GM12874 (cell line): ENCODE data around the gene HHATL.

Experiments used
- CTCF ChIP-seq: IDR thresholded peaks from 2 replicates; pipeline ENCODE4 v1.5.1; 2011; ENCODE audit warnings: low read depth, mild to moderate bottlenecking, control low read depth, low read length, moderate library complexity; ENCODE audit not compliant: insufficient read depth

Gene HHATL

DNA sequence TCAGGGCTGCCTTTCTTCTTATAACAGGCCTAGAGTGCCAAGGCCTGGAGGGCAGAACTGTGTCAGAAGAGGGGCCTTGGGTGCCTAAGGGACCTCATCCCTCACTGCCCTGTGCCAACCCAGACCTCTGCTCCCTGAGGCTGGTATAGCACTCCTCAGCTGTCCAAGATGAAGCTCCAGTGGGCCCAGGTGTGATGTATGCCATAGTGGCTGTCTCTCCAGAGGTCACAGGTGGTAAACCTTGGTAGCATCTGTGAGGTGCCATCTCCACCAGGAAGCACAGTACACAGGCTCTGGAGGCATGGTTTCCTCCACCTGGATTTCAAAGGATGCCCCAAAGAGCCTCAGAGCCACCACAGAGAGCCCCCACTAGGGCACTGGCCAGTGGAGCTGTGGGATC is 29.5 kb downstream of the HHATL start:
- TF ChIP-seq CTCF: no peak

DNA sequence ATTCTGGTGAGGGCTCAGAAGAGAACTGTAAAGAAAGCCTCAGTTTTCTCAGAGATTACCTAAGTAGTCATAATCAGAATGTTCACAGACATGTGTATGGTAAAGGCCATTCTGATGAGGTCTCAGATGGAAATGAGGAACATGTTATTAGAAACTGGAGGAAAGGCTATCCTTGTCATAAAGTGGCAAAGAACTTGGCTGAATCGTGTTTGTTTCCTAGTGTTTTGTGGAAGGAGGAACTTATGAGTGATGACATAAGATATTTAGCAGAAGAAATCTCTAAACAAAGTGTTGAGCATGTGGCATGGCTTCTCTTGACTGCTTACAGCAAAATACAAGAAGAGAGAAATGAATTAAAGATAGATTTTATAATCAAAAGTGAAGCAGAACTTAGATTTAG is 30.1 kb downstream of the HHATL start:
- no peak for TF ChIP-seq CTCF

DNA sequence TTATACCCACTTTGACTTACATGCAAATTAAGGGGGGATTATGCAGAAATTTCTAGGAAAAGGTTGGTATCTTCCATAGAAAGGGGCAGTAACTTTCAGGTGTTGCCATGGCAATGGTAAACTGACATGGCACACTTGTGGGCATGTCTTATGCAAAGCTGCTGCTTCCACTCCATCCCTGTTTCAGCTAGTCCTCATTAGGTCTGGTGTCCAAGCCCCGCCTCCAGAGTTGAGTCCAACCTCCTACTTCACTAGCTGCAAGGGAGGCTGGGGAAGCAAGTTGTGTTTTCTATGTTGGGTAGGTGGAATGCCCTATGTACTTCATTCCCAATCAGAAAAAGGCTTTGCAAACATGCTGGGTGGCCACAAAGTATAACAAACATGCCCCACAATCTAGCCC is 31.9 kb downstream of the HHATL start:
- no peak for TF ChIP-seq CTCF

GRCh38 chr3:42670051-42670576 is 32.5 kb downstream of the HHATL start:
- TF ChIP-seq CTCF: no peak

- no peak for TF ChIP-seq CTCF
Observed at GRCh38 chr3:42668793-42669217, 33.8 kb downstream of the HHATL start.

- no peak for TF ChIP-seq CTCF
Observed at GRCh38 chr3:42668413-42668760, 34.2 kb downstream of the HHATL start.

GRCh38 chr3:42667523-42668412 is 34.8 kb downstream of the HHATL start:
- TF ChIP-seq CTCF: no peak
